Endothelial cell of umbilical vein (primary cell): Measurements from ENCODE around the gene CLPX. TPM values are rescaled to one million over a fixed set of nuclear protein-coding genes. Genes with fewer than 3 reads are reported as not detected.

Experiments
- BruUV-seq: library from RNA; stranded (reverse); fragments of 400-500 nt; replicated peaks from 2 replicates; lab custom pipeline; 2021; lab: Mats Ljungman, UMichigan
- CTCF ChIA-PET: fragments of 300-600, 350-600 bp; sonication (Branson Sonifier 250); formaldehyde crosslinking; loops from one replicate; lab custom pipeline; 2021; ENCODE audit warnings: antibody characterized with exemption, inconsistent platforms; lab: Charles Lee
- POLR2A ChIA-PET: fragments of 300-600, 350-600 bp; sonication (Branson Sonifier 250); formaldehyde crosslinking; loops from one replicate; lab custom pipeline; 2021; ENCODE audit warnings: antibody characterized with exemption, inconsistent platforms; lab: Charles Lee
- DNase-seq: peaks from one replicate; pipeline ENCODE4 v3.0.0-alpha.2; 2011; ENCODE audit warnings: low read depth, low spot score
- FAIRE-seq: peaks from 2 replicates; lab custom pipeline; 2011; peaks lifted over from hg19 to GRCh38; lab: Jason Lieb, UNC
- H2AFZ ChIP-seq: 2 replicates; pipeline ENCODE4 v1.6.0; 2012; ENCODE audit warnings: low read depth, low read length, control low read depth, inconsistent platforms
- H3K27ac ChIP-seq: 2 replicates; pipeline ENCODE4 v1.5.1; 2011; ENCODE audit warnings: low read depth, mild to moderate bottlenecking, control low read depth, low read length, moderate library complexity; ENCODE audit not compliant: insufficient read depth
- H3K27me3 ChIP-seq, 2 experiments: 2 replicates each; pipeline versions ENCODE4 v1.6.0 to v1.6.1; 2011; ENCODE audit warnings: low read length in 2 of 2, mixed read lengths in 1 of 2; ENCODE audit not compliant: control insufficient read depth in 2 of 2, insufficient read depth in 2 of 2
- H3K36me3 ChIP-seq, 2 experiments: 2 replicates in 1 of 2; 3 replicates in 1 of 2; pipeline ENCODE4 v1.5.1; 2011; ENCODE audit warnings: low read length in 2 of 2, mild to moderate bottlenecking in 1 of 2, moderate library complexity in 1 of 2; ENCODE audit not compliant: control insufficient read depth in 2 of 2, insufficient read depth in 2 of 2; ENCODE audit errors: extremely low read depth in 1 of 2
- H3K4me1 ChIP-seq: 3 replicates; pipeline ENCODE4 v1.5.1; 2011; ENCODE audit warnings: mild to moderate bottlenecking, low read length; ENCODE audit not compliant: control insufficient read depth, insufficient read depth; ENCODE audit errors: extremely low read depth
- H3K4me2 ChIP-seq: 2 replicates; pipeline ENCODE4 v1.6.1; 2011; ENCODE audit warnings: low read length, control low read depth, mixed read lengths; ENCODE audit not compliant: insufficient read depth
- H3K4me3 ChIP-seq, 3 experiments: fragments of 200-600 bp in 1 of 3; sonication (generic), shearing (Covaris generic) in 1 of 3; replicated peaks in 1 of 3; 2 replicates each; pipeline ENCODE4 v1.5.1; 2011 to 2016; ENCODE audit warnings: control low read depth in 3 of 3, low read length in 3 of 3, mild to moderate bottlenecking in 2 of 3, inconsistent platforms in 1 of 3, low read depth in 1 of 3, moderate library complexity in 1 of 3; ENCODE audit not compliant: insufficient read depth in 1 of 3
- H3K79me2 ChIP-seq: 2 replicates; pipeline ENCODE4 v1.6.0; 2012; ENCODE audit warnings: low read length, inconsistent platforms; ENCODE audit not compliant: control insufficient read depth, insufficient read depth
- H3K9ac ChIP-seq: replicated peaks from 2 replicates; pipeline ENCODE3; 2011; ENCODE audit warnings: low read length, control low read depth; ENCODE audit not compliant: insufficient read depth; ENCODE audit errors: extremely low read depth
- H3K9me1 ChIP-seq: replicated peaks from 3 replicates; pipeline ENCODE4 v1.6.0; 2011; ENCODE audit warnings: mild to moderate bottlenecking, low read length; ENCODE audit not compliant: control insufficient read depth, insufficient read depth; ENCODE audit errors: extremely low read depth
- H3K9me3 ChIP-seq: replicated peaks from 2 replicates; pipeline ENCODE4 v1.5.1; 2012; ENCODE audit warnings: low read length, inconsistent platforms; ENCODE audit not compliant: control insufficient read depth, insufficient read depth
- H4K20me1 ChIP-seq: replicated peaks from 2 replicates; pipeline ENCODE3; 2011; ENCODE audit warnings: mild to moderate bottlenecking, low read length; ENCODE audit not compliant: control insufficient read depth, insufficient read depth; ENCODE audit errors: extremely low read depth
- EZH2 ChIP-seq: IDR thresholded peaks from 2 replicates; pipeline ENCODE4 v1.6.1; 2012; ENCODE audit warnings: borderline replicate concordance, low read depth, mild to moderate bottlenecking, moderate library complexity, low read length, inconsistent platforms; ENCODE audit not compliant: severe bottlenecking
- FOS ChIP-seq: IDR thresholded peaks from 2 replicates; pipeline ENCODE4 v1.6.1; 2011; ENCODE audit warnings: mild to moderate bottlenecking, low read length, moderate library complexity, borderline replicate concordance; ENCODE audit not compliant: insufficient read depth
- GATA2 ChIP-seq: IDR thresholded peaks from 2 replicates; pipeline ENCODE4 v1.7.0; 2011; ENCODE audit warnings: low read depth, mild to moderate bottlenecking, moderate library complexity, mixed read lengths, low read length; ENCODE audit not compliant: insufficient read length, insufficient read depth
- JUN ChIP-seq: IDR thresholded peaks from 2 replicates; pipeline ENCODE4 v1.6.1; 2011; ENCODE audit warnings: borderline replicate concordance, low read depth; ENCODE audit not compliant: insufficient read length, insufficient read depth
- MYC ChIP-seq: IDR thresholded peaks from one replicate; pipeline ENCODE4 v1.6.1; 2011; ENCODE audit warnings: mild to moderate bottlenecking, low read depth, low read length
- POLR2A ChIP-seq: IDR thresholded peaks from 2 replicates; pipeline ENCODE4 v1.6.1; 2012; ENCODE audit warnings: low read depth, mild to moderate bottlenecking, control low read depth, low read length
- POLR2AphosphoS5 ChIP-seq: IDR thresholded peaks from 2 replicates; pipeline ENCODE4 v1.6.1; 2012; ENCODE audit warnings: low read depth, mild to moderate bottlenecking, control low read depth, low read length, moderate library complexity; ENCODE audit not compliant: insufficient read depth
- dilution Hi-C: fragments of 300-500 bp; cut with MboI; formaldehyde crosslinking; loops from one replicate; pipeline ENCODE4 v1.15.0; 2019; ENCODE audit warnings: low sequenced_read_pairs; ENCODE audit not compliant: extremely low pct_ligation_motif_present
- intact Hi-C: fragments of 100-400 bp; cut with micrococcal nuclease; formaldehyde crosslinking; loops from one replicate; pipeline ENCODE4 v1.10.0; 2022
- polyA plus RNA-seq, 4 experiments: library from polyadenylated mRNA; depleted of rRNA in 3 of 4; stranded (reverse) in 3 of 4; unstranded in 1 of 4; fragments of >200 nt; gene quantifications; 2 replicates each; pipeline versions ENCODE4 v1.2.1 to v1.2.3, GENCODE V29; 2011 to 2012; ENCODE audit warnings: missing spikeins in 1 of 4
- total RNA-seq: library from RNA; stranded (reverse); gene quantifications from 2 replicates; pipeline ENCODE4 v1.2.3, GENCODE V29; 2021
- TF ChIP-seq, protein P1 (sequence below), 2 donors: IDR thresholded peaks; 1 replicate in 1 of 2; 2 replicates in 1 of 2; pipeline ENCODE4 v1.5.1; 2011; ENCODE audit warnings: low read length in 2 of 2, mild to moderate bottlenecking in 2 of 2, moderate library complexity in 2 of 2, control low read depth in 1 of 2, inconsistent platforms in 1 of 2, low read depth in 1 of 2; ENCODE audit not compliant: insufficient read depth in 1 of 2; ENCODE audit errors: extremely low read depth in 1 of 2
- TF ChIP-seq, protein P2 (sequence below): IDR thresholded peaks from 2 replicates; pipeline ENCODE4 v1.6.1; 2011; ENCODE audit not compliant: insufficient read depth, insufficient read length

The CLPX gene
- total and polyA plus RNA-seq, 2 donors (not counting 3 experiments of a cell fraction or from before 2014, with no cell fraction given): 11.1 to 41.4 TPM

DNA sequence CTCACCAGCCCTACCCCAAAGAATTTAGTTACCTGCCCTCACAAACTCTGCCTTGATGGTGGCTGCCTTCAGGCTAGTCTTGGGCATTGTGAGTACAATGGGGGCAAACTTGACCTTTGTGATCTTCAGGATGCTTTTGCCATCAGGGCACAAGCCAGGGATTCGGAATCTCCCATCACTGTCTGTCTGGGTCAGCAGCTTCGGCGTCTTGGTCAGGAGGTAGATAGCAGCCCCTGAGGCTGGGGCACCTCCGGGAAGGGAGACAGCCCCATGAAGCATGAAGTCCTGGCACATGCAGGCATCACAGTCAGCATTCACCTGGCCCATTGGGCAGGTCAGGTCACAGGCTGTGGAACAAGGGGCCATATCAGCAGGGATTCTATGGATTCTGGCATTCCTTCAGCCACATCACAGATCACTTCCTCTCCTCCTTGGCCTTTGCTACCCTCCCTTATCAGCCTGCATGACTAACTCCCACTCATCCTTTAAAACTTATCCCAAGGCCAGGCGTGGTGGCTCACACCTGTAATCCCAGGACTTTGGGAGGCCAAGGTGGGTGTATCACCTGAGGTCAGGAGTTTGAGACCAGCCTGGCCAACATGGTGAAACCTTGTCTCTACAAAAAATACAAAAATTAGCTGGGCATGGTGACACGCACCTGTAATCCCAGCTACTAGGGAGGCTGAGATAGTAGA lies 19.2 kb upstream of the CLPX start:
- Histone ChIP-seq H3K4me2 (no peak overlapping the region), H3K36me3 (no peaks in the 10 kb centered on the region), H4K20me1 (no peaks in the 10 kb centered on the region), H3K79me2 (no peaks in the 10 kb centered on the region), H3K9me1 (no peaks in the 10 kb centered on the region), H3K4me1 (no peaks in the 10 kb centered on the region), H3K9me3 (no peaks in the 10 kb centered on the region), H3K9ac (no peak overlapping the region), H2AFZ (no peak overlapping the region), H3K4me3 (no peak overlapping the region), H3K27ac (no peak overlapping the region), H3K27me3 (peaks cover 3 to 5% of the 10 kb centered on the region in 2 experiments)
- FAIRE-seq (no peak), DNase-seq (no peak)
- POLR2A ChIA-PET: no interaction called here
- intact Hi-C loops: no loop called here
- TF ChIP-seq MYC (no peak), GATA2 (no peak), JUN (no peak), FOS (no peak), POLR2A (no peak), POLR2AphosphoS5 (no peak), EZH2 (no peak)
- TF ChIP-seq, protein P1, sequence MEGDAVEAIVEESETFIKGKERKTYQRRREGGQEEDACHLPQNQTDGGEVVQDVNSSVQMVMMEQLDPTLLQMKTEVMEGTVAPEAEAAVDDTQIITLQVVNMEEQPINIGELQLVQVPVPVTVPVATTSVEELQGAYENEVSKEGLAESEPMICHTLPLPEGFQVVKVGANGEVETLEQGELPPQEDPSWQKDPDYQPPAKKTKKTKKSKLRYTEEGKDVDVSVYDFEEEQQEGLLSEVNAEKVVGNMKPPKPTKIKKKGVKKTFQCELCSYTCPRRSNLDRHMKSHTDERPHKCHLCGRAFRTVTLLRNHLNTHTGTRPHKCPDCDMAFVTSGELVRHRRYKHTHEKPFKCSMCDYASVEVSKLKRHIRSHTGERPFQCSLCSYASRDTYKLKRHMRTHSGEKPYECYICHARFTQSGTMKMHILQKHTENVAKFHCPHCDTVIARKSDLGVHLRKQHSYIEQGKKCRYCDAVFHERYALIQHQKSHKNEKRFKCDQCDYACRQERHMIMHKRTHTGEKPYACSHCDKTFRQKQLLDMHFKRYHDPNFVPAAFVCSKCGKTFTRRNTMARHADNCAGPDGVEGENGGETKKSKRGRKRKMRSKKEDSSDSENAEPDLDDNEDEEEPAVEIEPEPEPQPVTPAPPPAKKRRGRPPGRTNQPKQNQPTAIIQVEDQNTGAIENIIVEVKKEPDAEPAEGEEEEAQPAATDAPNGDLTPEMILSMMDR (IDR thresholded peaks at IDR 0.05; ENCODE audit: extremely low read depth in 1 of 2, insufficient read depth in 1 of 2, low read depth in 1 of 2, low read length in 2 of 2): no peak
- TF ChIP-seq, protein P2, sequence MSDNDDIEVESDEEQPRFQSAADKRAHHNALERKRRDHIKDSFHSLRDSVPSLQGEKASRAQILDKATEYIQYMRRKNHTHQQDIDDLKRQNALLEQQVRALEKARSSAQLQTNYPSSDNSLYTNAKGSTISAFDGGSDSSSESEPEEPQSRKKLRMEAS: no peak
- dilution Hi-C loops: no loop called here
- CTCF ChIA-PET: no interaction called here
- no TSS peak for BruUV-seq
